Measurements from ENCODE around the gene MYOCD.

DNA sequence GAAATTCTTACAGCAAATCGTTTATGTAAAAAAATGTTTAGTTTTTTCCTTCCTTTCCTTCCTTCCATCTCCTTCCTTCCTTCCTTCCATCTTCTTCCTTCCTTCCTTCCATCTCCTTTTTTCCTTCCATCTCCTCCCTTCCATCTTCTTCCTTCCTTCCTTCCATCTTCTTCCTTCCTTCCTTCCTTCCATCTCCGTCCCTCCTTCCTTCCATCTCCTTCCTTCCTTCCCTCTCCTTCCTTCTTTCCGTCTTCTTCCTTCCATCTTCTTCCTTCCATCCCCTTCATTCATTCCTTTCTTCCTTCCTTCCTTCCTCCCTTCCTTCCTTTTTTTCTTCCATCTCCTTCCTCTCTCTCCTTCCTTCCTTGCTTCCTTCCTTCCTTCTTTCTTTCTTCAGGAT, 22.7 kb downstream of the MYOCD start:
- TF ChIP-seq, protein P1, sequence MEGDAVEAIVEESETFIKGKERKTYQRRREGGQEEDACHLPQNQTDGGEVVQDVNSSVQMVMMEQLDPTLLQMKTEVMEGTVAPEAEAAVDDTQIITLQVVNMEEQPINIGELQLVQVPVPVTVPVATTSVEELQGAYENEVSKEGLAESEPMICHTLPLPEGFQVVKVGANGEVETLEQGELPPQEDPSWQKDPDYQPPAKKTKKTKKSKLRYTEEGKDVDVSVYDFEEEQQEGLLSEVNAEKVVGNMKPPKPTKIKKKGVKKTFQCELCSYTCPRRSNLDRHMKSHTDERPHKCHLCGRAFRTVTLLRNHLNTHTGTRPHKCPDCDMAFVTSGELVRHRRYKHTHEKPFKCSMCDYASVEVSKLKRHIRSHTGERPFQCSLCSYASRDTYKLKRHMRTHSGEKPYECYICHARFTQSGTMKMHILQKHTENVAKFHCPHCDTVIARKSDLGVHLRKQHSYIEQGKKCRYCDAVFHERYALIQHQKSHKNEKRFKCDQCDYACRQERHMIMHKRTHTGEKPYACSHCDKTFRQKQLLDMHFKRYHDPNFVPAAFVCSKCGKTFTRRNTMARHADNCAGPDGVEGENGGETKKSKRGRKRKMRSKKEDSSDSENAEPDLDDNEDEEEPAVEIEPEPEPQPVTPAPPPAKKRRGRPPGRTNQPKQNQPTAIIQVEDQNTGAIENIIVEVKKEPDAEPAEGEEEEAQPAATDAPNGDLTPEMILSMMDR (IDR thresholded peaks at IDR 0.05), result no peak
- no peak for TF ChIP-seq POLR2A (IDR thresholded peaks at IDR 0.05)

Measured in vagina (tissue), 2 donors.